Measurements from ENCODE around the gene IFITM2.

The IFITM2 gene

GRCh38 chr11:352456-353031, 44.9 kb downstream of the IFITM2 start:
- H3K9me3 ChIP-seq = no peaks in the 10 kb centered on the region
- TF ChIP-seq CTCF (IDR thresholded peaks at IDR 0.05; ENCODE audit: low read depth, low read length) = no peak
- no peak overlapping the region for H3K4me3 ChIP-seq (ENCODE audit: low read depth, low read length)
- no peaks in the 10 kb centered on the region for H3K27me3 ChIP-seq
- H3K4me1 ChIP-seq = no peaks in the 10 kb centered on the region
- no peaks in the 10 kb centered on the region for H3K36me3 ChIP-seq
- no peak for DNase-seq

GRCh38 chr11:353179-353873, 45.7 kb downstream of the IFITM2 start:
- Histone ChIP-seq H3K4me3 (ENCODE audit: low read depth, low read length) (no peak overlapping the region), H3K4me1 (no peaks in the 10 kb centered on the region), H3K27me3 (no peaks in the 10 kb centered on the region), H3K9me3 (no peaks in the 10 kb centered on the region), H3K36me3 (no peaks in the 10 kb centered on the region)
- no peak for TF ChIP-seq CTCF (IDR thresholded peaks at IDR 0.05; ENCODE audit: low read depth, low read length)
- no peak for DNase-seq

GRCh38 chr11:355581-356458, 48.2 kb downstream of the IFITM2 start:
- DNase-seq = peak; percentile 68
- no peak for TF ChIP-seq CTCF (IDR thresholded peaks at IDR 0.05; ENCODE audit: low read depth, low read length)
- Histone ChIP-seq H3K9me3 (no peaks in the 10 kb centered on the region), H3K4me1 (no peaks in the 10 kb centered on the region), H3K4me3 (ENCODE audit: low read depth, low read length) (peak overlapping the region; percentile 38), H3K27me3 (no peaks in the 10 kb centered on the region), H3K36me3 (no peaks in the 10 kb centered on the region)

- no peaks in the 10 kb centered on the region for H3K4me1 ChIP-seq
- TF ChIP-seq CTCF (IDR thresholded peaks at IDR 0.05; ENCODE audit: low read depth, low read length) = no peak
These were observed 49.0 kb downstream of the IFITM2 start for GRCh38 chr11:356610-357009.

GRCh38 chr11:357582-357981, 50.0 kb downstream of the IFITM2 start:
- no peak overlapping the region for H3K4me3 ChIP-seq (ENCODE audit: low read depth, low read length)
- H3K27me3 ChIP-seq = no peaks in the 10 kb centered on the region
- no peaks in the 10 kb centered on the region for H3K9me3 ChIP-seq
- H3K36me3 ChIP-seq = no peaks in the 10 kb centered on the region
- TF ChIP-seq CTCF (IDR thresholded peaks at IDR 0.05; ENCODE audit: low read depth, low read length) = no peak
- no peaks in the 10 kb centered on the region for H3K4me1 ChIP-seq
- DNase-seq = no peak

More at GRCh38 chr11:356610-357009, 49.0 kb downstream of the IFITM2 start:
- Histone ChIP-seq H3K27me3 (no peaks in the 10 kb centered on the region), H3K9me3 (no peaks in the 10 kb centered on the region), H3K36me3 (no peaks in the 10 kb centered on the region), H3K4me3 (ENCODE audit: low read depth, low read length) (no peak overlapping the region)
- DNase-seq = no peak

All from BE2C (cell line).